Neural cell (in vitro differentiated cells): ENCODE results near the gene HOXA4. TPM values are rescaled to one million over a fixed set of nuclear protein-coding genes. Genes with fewer than 3 reads are reported as not detected.

Source experiments
- H2AFZ ChIP-seq: fragments of 200-600, 300-800 bp; sonication (generic), shearing (Covaris generic); 2 replicates; pipeline ENCODE4 v1.6.0; 2014; ENCODE audit warnings: low read depth, mild to moderate bottlenecking, antibody characterized with exemption, low read length, moderate library complexity
- H3F3A ChIP-seq: fragments of 200-600 bp; shearing (Covaris generic); 2 replicates; pipeline ENCODE4 v1.6.1; 2016; ENCODE audit warnings: mild to moderate bottlenecking, moderate library complexity, mixed read lengths, antibody characterized with exemption, low read length; ENCODE audit not compliant: insufficient read depth, poor library complexity, severe bottlenecking
- H3K27ac ChIP-seq: fragments of 200-600, 300-800 bp; sonication (generic), shearing (Covaris generic); 2 replicates; pipeline ENCODE4 v1.5.1; 2014; ENCODE audit warnings: mild to moderate bottlenecking, low read length, moderate library complexity
- H3K27me3 ChIP-seq: fragments of 300-800, 200-600 bp; sonication (generic), shearing (Covaris generic); 2 replicates; pipeline ENCODE4 v1.6.0; 2014; ENCODE audit warnings: mild to moderate bottlenecking, low read depth, low read length, moderate library complexity; ENCODE audit not compliant: insufficient read depth
- H3K36me3 ChIP-seq: fragments of 300-800, 200-600 bp; sonication (generic), shearing (Covaris generic); 2 replicates; pipeline ENCODE4 v1.5.1; 2014; ENCODE audit warnings: mild to moderate bottlenecking, antibody characterized with exemption, low read length, moderate library complexity; ENCODE audit not compliant: insufficient read depth
- H3K4me2 ChIP-seq: fragments of 300-800, 200-600 bp; sonication (generic), shearing (Covaris generic); 2 replicates; pipeline ENCODE4 v1.6.0; 2014; ENCODE audit warnings: mild to moderate bottlenecking, low read length
- H3K4me3 ChIP-seq: fragments of 300-800, 200-600 bp; sonication (generic), shearing (Covaris generic); 2 replicates; pipeline ENCODE4 v1.5.1; 2014; ENCODE audit warnings: mild to moderate bottlenecking, low read length, moderate library complexity
- H3K79me2 ChIP-seq: fragments of 200-600 bp; shearing (Covaris generic); replicated peaks from 2 replicates; pipeline ENCODE4 v1.6.0; 2014; ENCODE audit warnings: mild to moderate bottlenecking, low read length, moderate library complexity; ENCODE audit not compliant: insufficient read depth
- H3K9ac ChIP-seq: fragments of 300-800, 200-600 bp; sonication (generic), shearing (Covaris generic); 2 replicates; pipeline ENCODE4 v1.6.1; 2016; ENCODE audit warnings: mild to moderate bottlenecking, low read length, mixed read lengths
- H3K9me2 ChIP-seq: fragments of 200-600 bp; shearing (Covaris generic); 2 replicates; pipeline ENCODE4 v1.6.1; 2016; ENCODE audit warnings: mild to moderate bottlenecking, low read length, mixed read lengths; ENCODE audit not compliant: insufficient read depth
- H3K9me3 ChIP-seq: fragments of 200-600, 300-800 bp; sonication (generic), shearing (Covaris generic); 2 replicates; pipeline ENCODE4 v1.6.1; 2016; ENCODE audit warnings: mild to moderate bottlenecking, mixed run types, low read length, moderate library complexity, mixed read lengths
- H4K20me1 ChIP-seq: fragments of 200-600 bp; shearing (Covaris generic); 2 replicates; pipeline ENCODE4 v1.6.1; 2016; ENCODE audit warnings: mild to moderate bottlenecking, mixed run types; ENCODE audit not compliant: insufficient read depth
- EP300 ChIP-seq: fragments of 450-650 bp; conservative IDR thresholded peaks from 2 replicates; pipeline ENCODE4 v1.6.1; 2014; ENCODE audit warnings: antibody characterized with exemption, mild to moderate bottlenecking, moderate library complexity; ENCODE audit not compliant: poor library complexity, severe bottlenecking
- EZH2 ChIP-seq: fragments of 200-600, 300-800 bp; shearing (Covaris generic), sonication (generic); IDR thresholded peaks from 2 replicates; pipeline ENCODE4 v1.6.1; 2014; ENCODE audit warnings: antibody characterized with exemption, low read length, borderline replicate concordance, mild to moderate bottlenecking; ENCODE audit not compliant: insufficient read depth, poor library complexity, severe bottlenecking
- MXI1 ChIP-seq: fragments of 450-650 bp; conservative IDR thresholded peaks from 2 replicates; pipeline ENCODE4 v1.6.1; 2014; ENCODE audit warnings: antibody characterized with exemption, mild to moderate bottlenecking; ENCODE audit not compliant: poor library complexity, severe bottlenecking
- POLR2AphosphoS5 ChIP-seq: IDR thresholded peaks from 2 replicates; pipeline ENCODE4 v1.6.1; 2012
- RAD21 ChIP-seq: fragments of 450-650 bp; conservative IDR thresholded peaks from 2 replicates; pipeline ENCODE4 v1.6.1; 2014; ENCODE audit warnings: antibody characterized with exemption, mild to moderate bottlenecking, moderate library complexity
- SMC3 ChIP-seq: fragments of 450-650 bp; conservative IDR thresholded peaks from 2 replicates; pipeline ENCODE4 v1.6.1; 2014; ENCODE audit warnings: antibody characterized with exemption, mild to moderate bottlenecking, moderate library complexity; ENCODE audit not compliant: poor library complexity
- TAF1 ChIP-seq: IDR thresholded peaks from 2 replicates; pipeline ENCODE4 v1.6.1; 2012; ENCODE audit warnings: low read depth
- polyA plus RNA-seq: library from polyadenylated mRNA; depleted of rRNA; stranded (reverse); fragments of >200 nt; gene quantifications from 2 replicates; pipeline ENCODE4 v1.2.3, GENCODE V29; 2014
- TF ChIP-seq, protein P1 (sequence below): fragments of 450-650 bp; IDR thresholded peaks from 2 replicates; pipeline ENCODE4 v1.5.1; 2014; ENCODE audit warnings: antibody characterized with exemption, mild to moderate bottlenecking, moderate library complexity; ENCODE audit not compliant: poor library complexity, severe bottlenecking
- TF ChIP-seq, protein P2 (sequence below): IDR thresholded peaks from 2 replicates; pipeline ENCODE4 v1.6.1; 2012; ENCODE audit warnings: borderline replicate concordance

HOXA4 gene
- polyA plus RNA-seq, 1 donor from 2014 or later: not detected

DNA sequence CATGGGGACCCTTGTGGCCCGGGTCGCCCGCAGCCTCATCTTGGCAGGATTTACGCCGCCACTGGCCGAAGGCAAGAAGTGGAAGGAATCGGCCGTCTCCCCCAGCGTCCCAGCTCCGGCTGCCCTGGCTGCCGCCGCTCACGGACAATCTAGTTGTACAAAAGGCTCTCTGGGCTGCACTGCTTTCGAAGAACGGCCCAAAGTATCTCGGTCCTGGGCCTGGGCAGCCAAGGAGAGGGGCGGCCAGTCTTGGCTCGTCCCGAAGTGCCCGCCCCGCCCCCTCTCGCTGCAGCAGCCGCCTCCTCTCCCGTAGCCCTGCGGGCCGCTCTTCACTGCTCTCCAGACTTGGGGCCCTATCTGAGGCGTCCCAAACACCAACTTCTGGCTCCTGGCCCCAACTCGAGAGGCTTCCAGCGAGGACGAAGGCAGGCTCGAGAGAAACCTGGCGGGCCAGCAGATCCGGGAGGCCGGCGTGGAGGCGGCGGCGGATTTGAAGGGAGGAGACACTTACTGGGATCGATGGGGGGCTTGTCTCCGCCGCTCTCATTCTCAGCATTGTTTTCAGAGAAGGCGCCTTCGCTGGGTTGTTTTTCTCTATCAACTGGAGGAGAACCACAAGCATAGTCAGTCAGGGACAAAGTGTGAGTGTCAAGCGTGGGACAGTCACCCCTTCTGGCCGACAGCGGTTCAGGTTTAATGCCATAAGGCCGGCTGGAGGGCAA lies 34.0 kb upstream of the HOXA4 start:
- Histone ChIP-seq H3F3A (no peaks in the 10 kb centered on the region), H4K20me1 (no peaks in the 10 kb centered on the region), H2AFZ (no peak overlapping the region), H3K9me3 (peaks cover 22% of the 10 kb centered on the region), H3K27ac (no peak overlapping the region), H3K4me2 (no peak overlapping the region), H3K36me3 (no peaks in the 10 kb centered on the region), H3K79me2 (no peaks in the 10 kb centered on the region), H3K4me3 (no peak overlapping the region), H3K9me2 (no peaks in the 10 kb centered on the region), H3K27me3 (peaks cover 99% of the 10 kb centered on the region), H3K9ac (no peak overlapping the region)
- TF ChIP-seq TAF1 (no peak), EZH2 (no peak), MXI1 (no peak), EP300 (no peak), POLR2AphosphoS5 (no peak), RAD21 (no peak), SMC3 (no peak)
- TF ChIP-seq, protein P1, sequence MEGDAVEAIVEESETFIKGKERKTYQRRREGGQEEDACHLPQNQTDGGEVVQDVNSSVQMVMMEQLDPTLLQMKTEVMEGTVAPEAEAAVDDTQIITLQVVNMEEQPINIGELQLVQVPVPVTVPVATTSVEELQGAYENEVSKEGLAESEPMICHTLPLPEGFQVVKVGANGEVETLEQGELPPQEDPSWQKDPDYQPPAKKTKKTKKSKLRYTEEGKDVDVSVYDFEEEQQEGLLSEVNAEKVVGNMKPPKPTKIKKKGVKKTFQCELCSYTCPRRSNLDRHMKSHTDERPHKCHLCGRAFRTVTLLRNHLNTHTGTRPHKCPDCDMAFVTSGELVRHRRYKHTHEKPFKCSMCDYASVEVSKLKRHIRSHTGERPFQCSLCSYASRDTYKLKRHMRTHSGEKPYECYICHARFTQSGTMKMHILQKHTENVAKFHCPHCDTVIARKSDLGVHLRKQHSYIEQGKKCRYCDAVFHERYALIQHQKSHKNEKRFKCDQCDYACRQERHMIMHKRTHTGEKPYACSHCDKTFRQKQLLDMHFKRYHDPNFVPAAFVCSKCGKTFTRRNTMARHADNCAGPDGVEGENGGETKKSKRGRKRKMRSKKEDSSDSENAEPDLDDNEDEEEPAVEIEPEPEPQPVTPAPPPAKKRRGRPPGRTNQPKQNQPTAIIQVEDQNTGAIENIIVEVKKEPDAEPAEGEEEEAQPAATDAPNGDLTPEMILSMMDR: no peak
- TF ChIP-seq, protein P2, sequence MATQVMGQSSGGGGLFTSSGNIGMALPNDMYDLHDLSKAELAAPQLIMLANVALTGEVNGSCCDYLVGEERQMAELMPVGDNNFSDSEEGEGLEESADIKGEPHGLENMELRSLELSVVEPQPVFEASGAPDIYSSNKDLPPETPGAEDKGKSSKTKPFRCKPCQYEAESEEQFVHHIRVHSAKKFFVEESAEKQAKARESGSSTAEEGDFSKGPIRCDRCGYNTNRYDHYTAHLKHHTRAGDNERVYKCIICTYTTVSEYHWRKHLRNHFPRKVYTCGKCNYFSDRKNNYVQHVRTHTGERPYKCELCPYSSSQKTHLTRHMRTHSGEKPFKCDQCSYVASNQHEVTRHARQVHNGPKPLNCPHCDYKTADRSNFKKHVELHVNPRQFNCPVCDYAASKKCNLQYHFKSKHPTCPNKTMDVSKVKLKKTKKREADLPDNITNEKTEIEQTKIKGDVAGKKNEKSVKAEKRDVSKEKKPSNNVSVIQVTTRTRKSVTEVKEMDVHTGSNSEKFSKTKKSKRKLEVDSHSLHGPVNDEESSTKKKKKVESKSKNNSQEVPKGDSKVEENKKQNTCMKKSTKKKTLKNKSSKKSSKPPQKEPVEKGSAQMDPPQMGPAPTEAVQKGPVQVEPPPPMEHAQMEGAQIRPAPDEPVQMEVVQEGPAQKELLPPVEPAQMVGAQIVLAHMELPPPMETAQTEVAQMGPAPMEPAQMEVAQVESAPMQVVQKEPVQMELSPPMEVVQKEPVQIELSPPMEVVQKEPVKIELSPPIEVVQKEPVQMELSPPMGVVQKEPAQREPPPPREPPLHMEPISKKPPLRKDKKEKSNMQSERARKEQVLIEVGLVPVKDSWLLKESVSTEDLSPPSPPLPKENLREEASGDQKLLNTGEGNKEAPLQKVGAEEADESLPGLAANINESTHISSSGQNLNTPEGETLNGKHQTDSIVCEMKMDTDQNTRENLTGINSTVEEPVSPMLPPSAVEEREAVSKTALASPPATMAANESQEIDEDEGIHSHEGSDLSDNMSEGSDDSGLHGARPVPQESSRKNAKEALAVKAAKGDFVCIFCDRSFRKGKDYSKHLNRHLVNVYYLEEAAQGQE: no peak

DNA sequence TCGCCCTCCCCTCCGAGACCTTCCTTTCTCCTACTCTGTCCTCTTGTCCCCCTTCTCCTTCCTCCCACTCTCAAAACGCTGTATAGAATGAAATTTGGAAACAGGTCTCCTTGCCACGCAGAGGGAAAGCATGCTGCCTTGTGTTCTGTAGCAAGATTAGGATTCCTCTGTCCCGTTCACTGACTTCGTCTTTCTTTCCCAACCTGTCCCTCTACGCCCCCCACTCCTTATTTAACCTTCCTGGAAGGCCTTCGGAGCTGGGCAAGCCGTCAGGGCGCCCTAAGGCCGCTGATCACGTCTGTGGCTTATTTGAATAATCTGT lies 33.4 kb upstream of the HOXA4 start:
- no peaks in the 10 kb centered on the region for H4K20me1 ChIP-seq

More for the DNA sequence above, 33.4 kb upstream of the HOXA4 start:
- no peaks in the 10 kb centered on the region for H3K36me3 ChIP-seq
- no peaks in the 10 kb centered on the region for H3K79me2 ChIP-seq
- H3K9me2 ChIP-seq: no peaks in the 10 kb centered on the region
- H3K27ac ChIP-seq: no peak overlapping the region
- H3K9me3 ChIP-seq: peaks cover 22% of the 10 kb centered on the region
- H3K9ac ChIP-seq: no peak overlapping the region
- H3K4me3 ChIP-seq: no peak overlapping the region
- H3K4me2 ChIP-seq: no peak overlapping the region
- TF ChIP-seq MXI1 (no peak), TAF1 (no peak), EP300 (no peak), EZH2 (no peak), RAD21 (no peak), SMC3 (no peak), POLR2AphosphoS5 (no peak)
- TF ChIP-seq, protein P1: no peak
- TF ChIP-seq, protein P2: no peak
- no peak overlapping the region for H2AFZ ChIP-seq
- no peaks in the 10 kb centered on the region for H3F3A ChIP-seq
- peaks cover 99% of the 10 kb centered on the region for H3K27me3 ChIP-seq
